Myocyte (in vitro differentiated cells): ENCODE data around the gene FLOT2. TPM values are rescaled to one million over a fixed set of nuclear protein-coding genes. Genes with fewer than 3 reads are reported as not detected.
"Not testable (repeated sequence)": the region's sequence is repeated elsewhere in the genome, so short reads cannot be mapped to it uniquely, and the experiment has no call there.

ENCODE experiments used
- DNase-seq: peaks from one replicate; pipeline ENCODE4 v3.0.0-alpha.2; 2012; ENCODE audit warnings: low read depth
- polyA plus RNA-seq: library from polyadenylated mRNA; unstranded; fragments of >200 nt; gene quantifications from one replicate; pipeline ENCODE4 v1.2.1, GENCODE V29; 2012; ENCODE audit warnings: missing spikeins
- total RNA-seq: library from RNA; depleted of rRNA; stranded (reverse); fragments of >200 nt; gene quantifications from 2 replicates; pipeline ENCODE4 v1.2.3, GENCODE V29; 2014

FLOT2 gene
- 30.1 and 36.4 TPM in 2 replicates for total RNA-seq
- 46.7 TPM for polyA plus RNA-seq

- peak; percentile 23 for DNase-seq
Measured at GRCh38 chr17:28896884-28897768, at the start of gene FLOT2. TSS of gene FLOT2 (minus strand) at chr17:28897733. CDS start at chr17:28897574, 159 bp downstream.

GRCh38 chr17:28946239-28946638, 48.7 kb upstream of the FLOT2 start:
- no peak for DNase-seq

GRCh38 chr17:28944862-28945741, 47.6 kb upstream of the FLOT2 start:
- no peak for DNase-seq

GRCh38 chr17:28944343-28944742, 46.8 kb upstream of the FLOT2 start:
- no peak for DNase-seq

- no peak for DNase-seq
Measured at GRCh38 chr17:28942925-28943324, 45.4 kb upstream of the FLOT2 start.

- no peak for DNase-seq
Measured at GRCh38 chr17:28941251-28941650, 43.7 kb upstream of the FLOT2 start.

GRCh38 chr17:28940675-28941074, 43.1 kb upstream of the FLOT2 start:
- DNase-seq, result no peak

- no peak for DNase-seq
Measured at GRCh38 chr17:28940142-28940541, 42.6 kb upstream of the FLOT2 start.

GRCh38 chr17:28938552-28938951, 41.0 kb upstream of the FLOT2 start:
- no peak for DNase-seq

GRCh38 chr17:28937044-28937729, 39.7 kb upstream of the FLOT2 start:
- no peak for DNase-seq

GRCh38 chr17:28935744-28936460, 38.4 kb upstream of the FLOT2 start:
- DNase-seq, result no peak

- DNase-seq, result not testable (repeated sequence)
Measured at GRCh38 chr17:28934508-28934907, 37.0 kb upstream of the FLOT2 start.

GRCh38 chr17:28929787-28930186, 32.3 kb upstream of the FLOT2 start:
- no peak for DNase-seq

- DNase-seq, result no peak
Measured at GRCh38 chr17:28928061-28928460, 30.5 kb upstream of the FLOT2 start.

GRCh38 chr17:28926786-28927185, 29.3 kb upstream of the FLOT2 start:
- no peak for DNase-seq

GRCh38 chr17:28926366-28926765, 28.8 kb upstream of the FLOT2 start:
- DNase-seq, result no peak

- peak; percentile 42 for DNase-seq
Measured at GRCh38 chr17:28925912-28926365, 28.4 kb upstream of the FLOT2 start.

GRCh38 chr17:28920201-28920600, 22.7 kb upstream of the FLOT2 start:
- no peak for DNase-seq

- no peak for DNase-seq
Measured at GRCh38 chr17:28918295-28918694, 20.8 kb upstream of the FLOT2 start.

- no peak for DNase-seq
Measured at GRCh38 chr17:28917465-28917864, 19.9 kb upstream of the FLOT2 start.

- no peak for DNase-seq
Measured at GRCh38 chr17:28917029-28917428, 19.5 kb upstream of the FLOT2 start.
